ENCODE measurements around the gene TMEM220. TPM values are rescaled to one million over a fixed set of nuclear protein-coding genes. Genes with fewer than 3 reads are reported as not detected.

Gene TMEM220
- total and polyA plus RNA-seq, 9 of the 15 experiments (the other 6 are each of a cell fraction or from before 2014, with no cell fraction given): not detected

- in situ Hi-C loops (cut with MboI) (no loop called here), intact Hi-C loops (cut with micrococcal nuclease) (no loop called here)
- CTCF ChIA-PET (ENCODE audit: low intra/inter-chr PET ratio): no interaction called here
- Histone ChIP-seq H3K9ac (ENCODE audit: insufficient read depth in 1 of 2, low read depth in 2 of 2, low read length in 2 of 2) (no peak overlapping the region), H3K4me1 (replicated peaks in 1 of 2; ENCODE audit: control insufficient read depth in 2 of 2, insufficient read depth in 2 of 2, low read length in 2 of 2) (0 out of 5 replicates have a peak, but pooled peaks cover 0 to 3% of the 10 kb centered on the region in 2 experiments), H3K4me2 (ENCODE audit: insufficient read depth, low read length) (no peak overlapping the region), H3K9me3 (replicated peaks; ENCODE audit: control insufficient read depth, insufficient read depth, low read depth, low read length) (no peaks in the 10 kb centered on the region), H4K20me1 (replicated peaks; ENCODE audit: control insufficient read depth, insufficient read depth, low read length) (no peaks in the 10 kb centered on the region), H3K36me3 (ENCODE audit: control insufficient read depth, insufficient read depth, low read length) (no peaks in the 10 kb centered on the region), H2AFZ (ENCODE audit: low read depth, low read length) (no peak overlapping the region), H3K27me3 (ENCODE audit: control insufficient read depth in 2 of 2, insufficient read depth in 2 of 2, low read length in 2 of 2) (no peaks in the 10 kb centered on the region), H3K79me2 (ENCODE audit: control insufficient read depth, insufficient read depth, low read length) (no peaks in the 10 kb centered on the region), H3K4me3 (no peak overlapping the region), H3K9me1 (ENCODE audit: control insufficient read depth, insufficient read depth, low read length) (no peaks in the 10 kb centered on the region), H3K27ac (ENCODE audit: extremely low read depth, low read depth, low read length) (no peak overlapping the region)
- no peak for ATAC-seq
- TF ChIP-seq, protein P1, sequence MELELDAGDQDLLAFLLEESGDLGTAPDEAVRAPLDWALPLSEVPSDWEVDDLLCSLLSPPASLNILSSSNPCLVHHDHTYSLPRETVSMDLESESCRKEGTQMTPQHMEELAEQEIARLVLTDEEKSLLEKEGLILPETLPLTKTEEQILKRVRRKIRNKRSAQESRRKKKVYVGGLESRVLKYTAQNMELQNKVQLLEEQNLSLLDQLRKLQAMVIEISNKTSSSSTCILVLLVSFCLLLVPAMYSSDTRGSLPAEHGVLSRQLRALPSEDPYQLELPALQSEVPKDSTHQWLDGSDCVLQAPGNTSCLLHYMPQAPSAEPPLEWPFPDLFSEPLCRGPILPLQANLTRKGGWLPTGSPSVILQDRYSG (tag; conservative IDR thresholded peaks at IDR 0.05; ENCODE audit: low read depth): no peak
- no peak for TF ChIP-seq POLR2B (IDR thresholded peaks at IDR 0.05; ENCODE audit: low read depth, partially characterized antibody)
- TF ChIP-seq PHB2 (IDR thresholded peaks at IDR 0.05; ENCODE audit: low read depth): no peak
- no peak for TF ChIP-seq SOX6 (IDR thresholded peaks at IDR 0.05)
- TF ChIP-seq EHMT2 (IDR thresholded peaks at IDR 0.05): no peak
- TF ChIP-seq ZNF212 (CRISPR knock-in tag; IDR thresholded peaks at IDR 0.05): no peak
- no peak for TF ChIP-seq ZNF311 (CRISPR knock-in tag; IDR thresholded peaks at IDR 0.05)
- TF ChIP-seq HNRNPK (IDR thresholded peaks at IDR 0.05; ENCODE audit: low read depth, low read length, poor library complexity, severe bottlenecking): no peak
- no peak for TF ChIP-seq ZNF707 (CRISPR knock-in tag; conservative IDR thresholded peaks at IDR 0.05)
- TF ChIP-seq DACH1 (IDR thresholded peaks at IDR 0.05; ENCODE audit: partially characterized antibody): no peak
- TF ChIP-seq NFRKB (IDR thresholded peaks at IDR 0.05; ENCODE audit: low read depth): no peak
- no peak for TF ChIP-seq NFIC (IDR thresholded peaks at IDR 0.05)
- no peak for TF ChIP-seq POLR2AphosphoS5 (IDR thresholded peaks at IDR 0.05; ENCODE audit: control insufficient read depth, insufficient read depth, low read depth, low read length)
- TF ChIP-seq TSC22D4 (tag; IDR thresholded peaks at IDR 0.05): no peak
- TF ChIP-seq, protein P2, sequence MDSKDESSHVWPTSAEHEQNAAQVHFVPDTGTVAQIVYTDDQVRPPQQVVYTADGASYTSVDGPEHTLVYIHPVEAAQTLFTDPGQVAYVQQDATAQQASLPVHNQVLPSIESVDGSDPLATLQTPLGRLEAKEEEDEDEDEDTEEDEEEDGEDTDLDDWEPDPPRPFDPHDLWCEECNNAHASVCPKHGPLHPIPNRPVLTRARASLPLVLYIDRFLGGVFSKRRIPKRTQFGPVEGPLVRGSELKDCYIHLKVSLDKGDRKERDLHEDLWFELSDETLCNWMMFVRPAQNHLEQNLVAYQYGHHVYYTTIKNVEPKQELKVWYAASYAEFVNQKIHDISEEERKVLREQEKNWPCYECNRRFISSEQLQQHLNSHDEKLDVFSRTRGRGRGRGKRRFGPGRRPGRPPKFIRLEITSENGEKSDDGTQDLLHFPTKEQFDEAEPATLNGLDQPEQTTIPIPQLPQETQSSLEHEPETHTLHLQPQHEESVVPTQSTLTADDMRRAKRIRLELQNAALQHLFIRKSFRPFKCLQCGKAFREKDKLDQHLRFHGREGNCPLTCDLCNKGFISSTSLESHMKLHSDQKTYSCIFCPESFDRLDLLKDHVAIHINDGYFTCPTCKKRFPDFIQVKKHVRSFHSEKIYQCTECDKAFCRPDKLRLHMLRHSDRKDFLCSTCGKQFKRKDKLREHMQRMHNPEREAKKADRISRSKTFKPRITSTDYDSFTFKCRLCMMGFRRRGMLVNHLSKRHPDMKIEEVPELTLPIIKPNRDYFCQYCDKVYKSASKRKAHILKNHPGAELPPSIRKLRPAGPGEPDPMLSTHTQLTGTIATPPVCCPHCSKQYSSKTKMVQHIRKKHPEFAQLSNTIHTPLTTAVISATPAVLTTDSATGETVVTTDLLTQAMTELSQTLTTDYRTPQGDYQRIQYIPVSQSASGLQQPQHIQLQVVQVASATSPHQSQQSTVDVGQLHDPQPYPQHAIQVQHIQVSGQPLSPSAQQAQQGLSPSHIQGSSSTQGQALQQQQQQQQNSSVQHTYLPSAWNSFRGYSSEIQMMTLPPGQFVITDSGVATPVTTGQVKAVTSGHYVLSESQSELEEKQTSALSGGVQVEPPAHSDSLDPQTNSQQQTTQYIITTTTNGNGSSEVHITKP (IDR thresholded peaks at IDR 0.05; ENCODE audit: partially characterized antibody): no peak
- 0% methylated on average over 3 of the region's 3 CpGs for WGBS (ENCODE audit: insufficient coverage, low coverage, missing lambda C conversion rate)
- POLR2A ChIA-PET: no interaction called here
- no peak for FAIRE-seq
- no TSS peak for BruUV-seq (replicated peaks)
- DNase-seq (ENCODE audit: extremely low read depth in 1 of 4, low spot score in 3 of 4): no peak
These were observed 4.6 kb downstream of the TMEM220 start for GRCh38 chr17:10725262-10725661.

Data from K562 (cell line).